ENCODE measurements around the gene NFIA. TPM values are rescaled to one million over a fixed set of nuclear protein-coding genes. Genes with fewer than 3 reads are reported as not detected.
A peak's percentile ranks its signal among the peaks of the same experiment; 100 is the strongest.

NFIA gene
- total and polyA plus RNA-seq, 2 of the 13 experiments (the other 11 are each of a cell fraction or from before 2014, with no cell fraction given), result 14.7 to 28.5 TPM

GRCh38 chr1:61268546-61269240, 186.3 kb downstream of the NFIA start (continued):
- TF ChIP-seq ATF5 (CRISPR knock-in tag; IDR thresholded peaks at IDR 0.05; ENCODE audit: low read depth) (no peak), RXRB (CRISPR knock-in tag; IDR thresholded peaks at IDR 0.05; ENCODE audit: borderline replicate concordance) (peak; percentile 10; the same call in 1 of the 2 replicates), SP5 (CRISPR knock-in tag; IDR thresholded peaks at IDR 0.05; ENCODE audit: borderline replicate concordance, low read depth) (peak; percentile 37; the same call in 1 of the 2 replicates), SOX13 (IDR thresholded peaks at IDR 0.05) (no peak), SOX13 (CRISPR knock-in tag; conservative IDR thresholded peaks at IDR 0.05 in 1 of 2, IDR thresholded peaks at IDR 0.05 in 1 of 2) (0 out of 4 replicates have a peak, but pooled peaks of 1 of the 2 experiments have one; percentile 12), SOX5 (CRISPR knock-in tag; IDR thresholded peaks at IDR 0.05; ENCODE audit: borderline replicate concordance) (peak; percentile 44; the same call in 1 of the 2 replicates), ZNF687 (CRISPR knock-in tag; IDR thresholded peaks at IDR 0.05) (no peak), ETV6 (CRISPR knock-in tag; conservative IDR thresholded peaks at IDR 0.05) (no peak), NFIC (IDR thresholded peaks at IDR 0.05; ENCODE audit: low read length) (0 out of 2 replicates have a peak, but pooled peaks have one; percentile 24), SAP130 (CRISPR knock-in tag; IDR thresholded peaks at IDR 0.05; ENCODE audit: low read depth) (0 out of 2 replicates have a peak, but pooled peaks have one; percentile 19)
- TF ChIP-seq, protein P1, sequence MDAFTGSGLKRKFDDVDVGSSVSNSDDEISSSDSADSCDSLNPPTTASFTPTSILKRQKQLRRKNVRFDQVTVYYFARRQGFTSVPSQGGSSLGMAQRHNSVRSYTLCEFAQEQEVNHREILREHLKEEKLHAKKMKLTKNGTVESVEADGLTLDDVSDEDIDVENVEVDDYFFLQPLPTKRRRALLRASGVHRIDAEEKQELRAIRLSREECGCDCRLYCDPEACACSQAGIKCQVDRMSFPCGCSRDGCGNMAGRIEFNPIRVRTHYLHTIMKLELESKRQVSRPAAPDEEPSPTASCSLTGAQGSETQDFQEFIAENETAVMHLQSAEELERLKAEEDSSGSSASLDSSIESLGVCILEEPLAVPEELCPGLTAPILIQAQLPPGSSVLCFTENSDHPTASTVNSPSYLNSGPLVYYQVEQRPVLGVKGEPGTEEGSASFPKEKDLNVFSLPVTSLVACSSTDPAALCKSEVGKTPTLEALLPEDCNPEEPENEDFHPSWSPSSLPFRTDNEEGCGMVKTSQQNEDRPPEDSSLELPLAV (CRISPR knock-in tag; conservative IDR thresholded peaks at IDR 0.05; ENCODE audit: low read depth), result no peak
